PFSK-1 (cell line): Measurements from ENCODE around the gene SLC41A3.

Experiments used
- POLR2AphosphoS5 ChIP-seq: IDR thresholded peaks from 2 replicates; pipeline ENCODE4 v1.6.1; 2012; ENCODE audit warnings: low read depth, mild to moderate bottlenecking, control low read depth, low read length, moderate library complexity
- REST ChIP-seq, 2 experiments: IDR thresholded peaks; 2 replicates each; pipeline versions ENCODE4 v1.6.1 to v1.8.0; 2011 to 2012; ENCODE audit warnings: low read depth in 2 of 2, low read length in 2 of 2, control low read depth in 1 of 2, inconsistent platforms in 1 of 2, mild to moderate bottlenecking in 1 of 2, moderate library complexity in 1 of 2; ENCODE audit not compliant: insufficient read depth in 1 of 2

- TF ChIP-seq POLR2AphosphoS5 (no peak), REST (IDR thresholded peaks at IDR 0.05; ENCODE audit: insufficient read depth in 1 of 2, low read depth in 2 of 2, low read length in 2 of 2) (no peak)
These were observed 66.6 kb downstream of the SLC41A3 start for GRCh38 chr3:126017362-126017761.
